Body of pancreas (tissue), 4 donors: ENCODE data around the gene SLC13A4. TPM values are rescaled to one million over a fixed set of nuclear protein-coding genes. Genes with fewer than 3 reads are reported as not detected.

Source experiments
- ATAC-seq: fragments of 150-250 bp; one replicate; pipeline ENCODE4 v1.9.1; 2016
- DNase-seq, 4 donors: peaks; one replicate each; pipeline ENCODE4 v3.0.0-alpha.2; 2019
- H3K27ac ChIP-seq, 4 donors: fragments of 200-600 bp; sonication (generic); 1 replicate in 3 of 4; 2 replicates in 1 of 4; pipeline versions ENCODE4 v1.5.1 to v1.6.1; 2016 to 2019; ENCODE audit warnings: mild to moderate bottlenecking in 1 of 4, mixed read lengths in 1 of 4, moderate library complexity in 1 of 4
- H3K27me3 ChIP-seq, 2 donors: fragments of 200-600 bp; sonication (generic); one replicate each; pipeline ENCODE4 v1.6.0; 2016; ENCODE audit warnings: mild to moderate bottlenecking in 1 of 2
- H3K36me3 ChIP-seq, 2 donors: fragments of 200-600 bp; sonication (generic); replicated peaks in 1 of 2; 2 replicates each; pipeline ENCODE4 v1.5.1; 2016; ENCODE audit warnings: low read depth in 2 of 2; ENCODE audit not compliant: insufficient read depth in 1 of 2
- H3K4me1 ChIP-seq: fragments of 200-600 bp; sonication (generic); one replicate; pipeline ENCODE4 v1.6.0; 2016
- H3K4me3 ChIP-seq, 2 donors: fragments of 200-600 bp; sonication (generic); 1 replicate in 1 of 2; 2 replicates in 1 of 2; pipeline ENCODE4 v1.5.1; 2016 to 2019
- H3K9me3 ChIP-seq, 3 donors: fragments of 200-600 bp; sonication (generic); 1 replicate in 2 of 3; 2 replicates in 1 of 3; pipeline ENCODE4 v1.5.1; 2016
- CTCF ChIP-seq, 7 experiments: fragments of 450-650 bp in 4 of 7; fragments of 200-600 bp in 3 of 7; sonication (generic) in 3 of 7; IDR thresholded peaks; one replicate each; pipeline ENCODE4 v1.5.1; 2016 to 2019; ENCODE audit warnings: antibody characterized with exemption in 7 of 7
- POLR2A ChIP-seq, 3 donors: fragments of 450-650 bp; IDR thresholded peaks; one replicate each; pipeline ENCODE4 v1.6.1; 2016; ENCODE audit warnings: antibody characterized with exemption in 3 of 3, mild to moderate bottlenecking in 2 of 3
- WGBS, 2 donors: methylation state at CpG; one replicate each; pipeline ENCODE4 v1.1.5; 2017; 5-methylcytosine and 5-hydroxymethylcytosine counted together
- intact Hi-C: fragments of 100-400 bp; cut with DNase I; formaldehyde crosslinking; loops from one replicate; pipeline ENCODE4 v1.15.1; 2023
- total RNA-seq, 2 donors: library from RNA; depleted of rRNA; stranded (reverse); fragments of >200 nt; gene quantifications; one replicate each; pipeline ENCODE4 v1.1.0, GENCODE V29; 2016

Gene SLC13A4
- total RNA-seq, 2 donors from 2014 or later: not detected

GRCh38 chr7:135719688-135720087 lies 8.3 kb downstream of the SLC13A4 start:
- 52 to 72% methylated on average over 2 of the region's 2 CpGs for WGBS, 2 donors
- H3K4me1 ChIP-seq: no peaks in the 10 kb centered on the region
- DNase-seq: no peak
- no peak for ATAC-seq
- H3K4me3 ChIP-seq: no peak overlapping the region
- no peak overlapping the region for H3K27ac ChIP-seq
- TF ChIP-seq POLR2A (IDR thresholded peaks at IDR 0.05) (no peak), CTCF (IDR thresholded peaks at IDR 0.05) (no peak)
- no peaks in the 10 kb centered on the region for H3K27me3 ChIP-seq
- no peaks in the 10 kb centered on the region for H3K9me3 ChIP-seq
- intact Hi-C loops: no loop called here
- H3K36me3 ChIP-seq: no peaks in the 10 kb centered on the region

- H3K4me1 ChIP-seq: no peaks in the 10 kb centered on the region
- WGBS, 2 donors: 32 to 47% methylated on average over 7 of the region's 7 CpGs
- DNase-seq (no peak), ATAC-seq (no peak)
- no peak overlapping the region for H3K4me3 ChIP-seq
- no peak overlapping the region for H3K27ac ChIP-seq
- TF ChIP-seq CTCF (IDR thresholded peaks at IDR 0.05) (no peak), POLR2A (IDR thresholded peaks at IDR 0.05) (no peak)
- intact Hi-C loops: no loop called here
- no peaks in the 10 kb centered on the region for H3K36me3 ChIP-seq
- no peaks in the 10 kb centered on the region for H3K27me3 ChIP-seq
- no peaks in the 10 kb centered on the region for H3K9me3 ChIP-seq
These were observed 9.1 kb downstream of the SLC13A4 start for GRCh38 chr7:135718794-135719437.

GRCh38 chr7:135718219-135718618 lies 9.8 kb downstream of the SLC13A4 start:
- H3K36me3 ChIP-seq: no peaks in the 10 kb centered on the region
- H3K27me3 ChIP-seq: no peaks in the 10 kb centered on the region

GRCh38 chr7:135717693-135718092 lies 10.3 kb downstream of the SLC13A4 start:
- Histone ChIP-seq H3K4me1 (no peaks in the 10 kb centered on the region), H3K36me3 (no peaks in the 10 kb centered on the region), H3K4me3 (no peak overlapping the region), H3K9me3 (no peaks in the 10 kb centered on the region), H3K27me3 (no peaks in the 10 kb centered on the region), H3K27ac (no peak overlapping the region)
- TF ChIP-seq CTCF (IDR thresholded peaks at IDR 0.05): no peak
- TF ChIP-seq POLR2A (IDR thresholded peaks at IDR 0.05): no peak
- ATAC-seq (no peak), DNase-seq (no peak)
- WGBS, 2 donors: 45 to 96% methylated on average over 2 to 3 of the region's 3 CpGs
- intact Hi-C loops: no loop called here

More at GRCh38 chr7:135718219-135718618, 9.8 kb downstream of the SLC13A4 start:
- no peak for TF ChIP-seq CTCF (IDR thresholded peaks at IDR 0.05)
- TF ChIP-seq POLR2A (IDR thresholded peaks at IDR 0.05): no peak
- 44 to 77% methylated on average over 2 of the region's 2 CpGs for WGBS, 2 donors
- no peak for ATAC-seq
- Histone ChIP-seq H3K4me3 (no peak overlapping the region), H3K9me3 (no peaks in the 10 kb centered on the region), H3K27ac (no peak overlapping the region), H3K4me1 (no peaks in the 10 kb centered on the region)
- intact Hi-C loops: no loop called here
- no peak for DNase-seq

- H3K27me3 ChIP-seq: no peaks in the 10 kb centered on the region
- TF ChIP-seq CTCF (IDR thresholded peaks at IDR 0.05): no peak
- no peak for TF ChIP-seq POLR2A (IDR thresholded peaks at IDR 0.05)
- no peaks in the 10 kb centered on the region for H3K9me3 ChIP-seq
- no peaks in the 10 kb centered on the region for H3K36me3 ChIP-seq
- no peak overlapping the region for H3K27ac ChIP-seq
- DNase-seq (no peak), ATAC-seq (no peak)
- H3K4me1 ChIP-seq: no peaks in the 10 kb centered on the region
- H3K4me3 ChIP-seq: no peak overlapping the region
- intact Hi-C loops: no loop called here
- WGBS, 2 donors: 68% methylated on average over 9 of the region's 9 CpGs
These were observed 11.2 kb downstream of the SLC13A4 start for GRCh38 chr7:135716677-135717238.
